ENCODE results near the gene DNAAF8.

GRCh38 chr16:4780235-4780634 is 45.9 kb downstream of the DNAAF8 start:
- TF ChIP-seq, protein P1, sequence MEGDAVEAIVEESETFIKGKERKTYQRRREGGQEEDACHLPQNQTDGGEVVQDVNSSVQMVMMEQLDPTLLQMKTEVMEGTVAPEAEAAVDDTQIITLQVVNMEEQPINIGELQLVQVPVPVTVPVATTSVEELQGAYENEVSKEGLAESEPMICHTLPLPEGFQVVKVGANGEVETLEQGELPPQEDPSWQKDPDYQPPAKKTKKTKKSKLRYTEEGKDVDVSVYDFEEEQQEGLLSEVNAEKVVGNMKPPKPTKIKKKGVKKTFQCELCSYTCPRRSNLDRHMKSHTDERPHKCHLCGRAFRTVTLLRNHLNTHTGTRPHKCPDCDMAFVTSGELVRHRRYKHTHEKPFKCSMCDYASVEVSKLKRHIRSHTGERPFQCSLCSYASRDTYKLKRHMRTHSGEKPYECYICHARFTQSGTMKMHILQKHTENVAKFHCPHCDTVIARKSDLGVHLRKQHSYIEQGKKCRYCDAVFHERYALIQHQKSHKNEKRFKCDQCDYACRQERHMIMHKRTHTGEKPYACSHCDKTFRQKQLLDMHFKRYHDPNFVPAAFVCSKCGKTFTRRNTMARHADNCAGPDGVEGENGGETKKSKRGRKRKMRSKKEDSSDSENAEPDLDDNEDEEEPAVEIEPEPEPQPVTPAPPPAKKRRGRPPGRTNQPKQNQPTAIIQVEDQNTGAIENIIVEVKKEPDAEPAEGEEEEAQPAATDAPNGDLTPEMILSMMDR (IDR thresholded peaks at IDR 0.05 in 8 of 11, conservative IDR thresholded peaks at IDR 0.05 in 3 of 11), result no peak
- no peak for TF ChIP-seq POLR2AphosphoS5 (IDR thresholded peaks at IDR 0.05)

All from spleen (tissue), 7 donors.